ENCODE measurements around the gene SRCIN1. TPM values are rescaled to one million over a fixed set of nuclear protein-coding genes. Genes with fewer than 3 reads are reported as not detected.

Gene SRCIN1
- total RNA-seq, 4 donors from 2014 or later: 1.8 to 8.8 (median 5.2) TPM

- Histone ChIP-seq H3K27me3 (peaks cover 60% of the 10 kb centered on the region), H3K27ac (no peak overlapping the region), H3K9me3 (no peaks in the 10 kb centered on the region), H3K4me1 (peaks cover 9 to 30% (median 28%) of the 10 kb centered on the region in 4 donors), H3K4me3 (no peak overlapping the region), H3K36me3 (no peaks in the 10 kb centered on the region)
- TF ChIP-seq POLR2AphosphoS5 (IDR thresholded peaks at IDR 0.05): no peak
- TF ChIP-seq EP300 (IDR thresholded peaks at IDR 0.05; ENCODE audit: low read depth): no peak
- no peak for TF ChIP-seq CTCF (IDR thresholded peaks at IDR 0.05)
- TF ChIP-seq POLR2A (IDR thresholded peaks at IDR 0.05): no peak
- 58 to 67% methylated on average over 2 to 15 of the region's 15 CpGs for WGBS, 2 donors (ENCODE audit: low coverage in 1 of 2)
- intact Hi-C loops (cut with DNase I; ENCODE audit: low total_unique reads): loop anchor here (5.0 kb wide), 1 partner anchor 87 kb away; no protein-coding TSS in a partner anchor
- in situ Hi-C loops (cut with MboI; ENCODE audit: low pct_ligation_motif_present in 1 of 4, low pct_unique_long_range_greater_than_20kb in 1 of 4, low sequenced_read_pairs in 3 of 4): loop anchor here in 2 of 4 donors (10.0 to 25.0 kb wide), 2 partner anchors 94 to 102 kb away; partner anchors contain the start of gene EPOP (in 1 of the 2)
- DNase-seq: no peak
Observed at GRCh38 chr17:38560503-38561318, 45.0 kb downstream of the SRCIN1 start.

DNA sequence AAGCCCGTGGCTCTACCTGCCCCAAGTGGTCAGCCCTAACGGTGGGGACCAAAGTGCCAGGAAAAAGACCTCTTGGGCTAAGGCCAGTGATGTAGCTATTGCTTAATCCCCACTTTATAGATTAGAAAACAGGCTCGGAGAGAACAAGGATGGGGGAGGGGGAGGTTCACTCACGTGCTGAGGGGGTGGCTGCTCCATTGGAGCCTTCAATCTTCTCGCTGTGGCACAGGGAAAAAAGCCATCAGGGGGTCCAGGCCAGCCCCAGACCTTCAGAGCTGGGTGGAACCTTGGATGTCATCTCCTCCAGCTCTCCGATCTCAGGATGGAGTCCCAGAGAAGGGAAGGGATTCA, 45.9 kb downstream of the SRCIN1 start:
- no peak for TF ChIP-seq POLR2A (IDR thresholded peaks at IDR 0.05)
- TF ChIP-seq POLR2AphosphoS5 (IDR thresholded peaks at IDR 0.05): no peak
- TF ChIP-seq CTCF (IDR thresholded peaks at IDR 0.05): no peak
- no peak for TF ChIP-seq EP300 (IDR thresholded peaks at IDR 0.05; ENCODE audit: low read depth)
- no peaks in the 10 kb centered on the region for H3K9me3 ChIP-seq
- DNase-seq: no peak
- in situ Hi-C loops (cut with MboI; ENCODE audit: low pct_ligation_motif_present in 1 of 4, low pct_unique_long_range_greater_than_20kb in 1 of 4, low sequenced_read_pairs in 3 of 4) (loop anchor here in 3 of 4 donors (10.0 to 25.0 kb wide), 3 partner anchors 95 to 105 kb away; partner anchors contain the start of gene EPOP (in 1 of the 3)), intact Hi-C loops (cut with DNase I; ENCODE audit: low total_unique reads) (loop anchor here (2.0 to 5.0 kb wide), 2 partner anchors 87 to 107 kb away; no protein-coding TSS in a partner anchor)
- H3K36me3 ChIP-seq: no peaks in the 10 kb centered on the region
- peaks cover 9 to 30% (median 28%) of the 10 kb centered on the region in 4 donors for H3K4me1 ChIP-seq
- peak overlapping the region in 2 of 4 donors; percentile 28 to 46 for H3K4me3 ChIP-seq
- H3K27me3 ChIP-seq: peaks cover 51% of the 10 kb centered on the region
- H3K27ac ChIP-seq: no peak overlapping the region
- WGBS, 2 donors (ENCODE audit: low coverage in 1 of 2): 20% methylated on average over 6 of the region's 6 CpGs; no CpG with 5 or more reads in 1 of the 2 donors

DNA sequence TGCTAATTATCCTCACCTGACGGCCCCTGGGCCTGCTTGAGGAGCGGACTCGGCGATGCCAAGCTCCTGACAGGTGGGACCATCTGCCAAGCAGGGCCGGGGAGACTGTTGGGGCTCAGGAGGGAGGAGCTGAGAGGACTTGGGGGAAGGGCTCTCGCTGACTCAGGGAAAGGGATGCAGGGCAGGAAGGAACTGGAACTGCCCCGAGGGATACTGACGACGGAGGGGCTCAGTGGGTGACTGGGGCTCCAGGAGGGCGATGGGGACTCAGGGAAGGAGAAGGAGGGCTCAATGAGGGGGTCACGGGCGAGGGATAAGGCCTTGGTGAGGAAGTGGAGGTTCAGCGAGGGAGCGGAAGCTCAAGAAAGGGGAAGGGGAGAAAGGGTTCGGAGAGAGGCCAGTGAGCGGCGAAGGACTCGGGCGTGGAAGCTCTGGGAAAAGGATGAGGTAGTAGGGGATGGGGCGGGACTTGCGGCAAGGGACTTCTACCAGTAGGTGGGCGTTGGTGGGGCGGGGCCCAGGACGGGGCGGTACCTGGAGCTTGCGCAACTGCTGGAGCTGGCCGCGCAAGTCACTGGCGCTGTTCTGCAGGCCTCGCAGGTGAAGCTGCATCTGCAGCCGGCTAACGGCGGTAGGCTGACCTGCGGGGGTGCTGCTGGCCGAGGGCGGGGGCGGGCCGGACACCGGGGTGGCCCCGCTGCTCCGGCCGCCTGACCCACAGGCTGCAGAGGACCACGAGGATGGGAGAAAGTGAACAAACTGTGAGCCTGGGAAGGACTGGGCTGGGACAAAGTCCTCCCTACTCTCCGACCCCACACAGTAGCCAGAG, 46.5 kb downstream of the SRCIN1 start:
- H3K27me3 ChIP-seq: peaks cover 45% of the 10 kb centered on the region
- H3K4me3 ChIP-seq: peak overlapping the region in 3 of 4 donors; percentile 2 to 46 (median 28)
- H3K27ac ChIP-seq: peak overlapping the region in 2 of 4 donors; percentile 24 to 45
- H3K4me1 ChIP-seq: peaks cover 9 to 30% (median 28%) of the 10 kb centered on the region in 4 donors
- intact Hi-C loops (cut with DNase I; ENCODE audit: low total_unique reads): loop anchor here (2.0 kb wide), 1 partner anchor 108 kb away; no protein-coding TSS in a partner anchor
- no peaks in the 10 kb centered on the region for H3K9me3 ChIP-seq
- 9% methylated on average over 37 of the region's 44 CpGs; no CpG with 5 or more reads in 1 of the 2 donors for WGBS, 2 donors (ENCODE audit: low coverage in 1 of 2)
- in situ Hi-C loops (cut with MboI; ENCODE audit: low pct_ligation_motif_present in 1 of 4, low pct_unique_long_range_greater_than_20kb in 1 of 4, low sequenced_read_pairs in 3 of 4): loop anchor here in 2 of 4 donors (10.0 to 25.0 kb wide), 2 partner anchors 103 to 106 kb away; partner anchors contain the start of gene EPOP (in 1 of the 2)
- TF ChIP-seq POLR2A (IDR thresholded peaks at IDR 0.05): no peak
- no peak for TF ChIP-seq EP300 (IDR thresholded peaks at IDR 0.05; ENCODE audit: low read depth)
- TF ChIP-seq CTCF (IDR thresholded peaks at IDR 0.05): peak; percentile 8 to 51 (median 20)
- H3K36me3 ChIP-seq: no peaks in the 10 kb centered on the region
- DNase-seq: peak; percentile 94
